Measurements from ENCODE around the gene TMEM107.

The TMEM107 gene

GRCh38 chr17:8140065-8141029 is 35.8 kb downstream of the TMEM107 start (continued):
- no peak for TF ChIP-seq GLIS1 (tag by site-specific recombination; IDR thresholded peaks at IDR 0.05)
- TF ChIP-seq ZNF404 (tag by site-specific recombination; IDR thresholded peaks at IDR 0.05): no peak
- TF ChIP-seq ZBTB21 (tag by site-specific recombination; IDR thresholded peaks at IDR 0.05): no peak
- no peak for TF ChIP-seq ZNF48 (tag by site-specific recombination; IDR thresholded peaks at IDR 0.05)
- TF ChIP-seq EGR2 (tag by site-specific recombination; IDR thresholded peaks at IDR 0.05; ENCODE audit: low read depth): no peak

DNA sequence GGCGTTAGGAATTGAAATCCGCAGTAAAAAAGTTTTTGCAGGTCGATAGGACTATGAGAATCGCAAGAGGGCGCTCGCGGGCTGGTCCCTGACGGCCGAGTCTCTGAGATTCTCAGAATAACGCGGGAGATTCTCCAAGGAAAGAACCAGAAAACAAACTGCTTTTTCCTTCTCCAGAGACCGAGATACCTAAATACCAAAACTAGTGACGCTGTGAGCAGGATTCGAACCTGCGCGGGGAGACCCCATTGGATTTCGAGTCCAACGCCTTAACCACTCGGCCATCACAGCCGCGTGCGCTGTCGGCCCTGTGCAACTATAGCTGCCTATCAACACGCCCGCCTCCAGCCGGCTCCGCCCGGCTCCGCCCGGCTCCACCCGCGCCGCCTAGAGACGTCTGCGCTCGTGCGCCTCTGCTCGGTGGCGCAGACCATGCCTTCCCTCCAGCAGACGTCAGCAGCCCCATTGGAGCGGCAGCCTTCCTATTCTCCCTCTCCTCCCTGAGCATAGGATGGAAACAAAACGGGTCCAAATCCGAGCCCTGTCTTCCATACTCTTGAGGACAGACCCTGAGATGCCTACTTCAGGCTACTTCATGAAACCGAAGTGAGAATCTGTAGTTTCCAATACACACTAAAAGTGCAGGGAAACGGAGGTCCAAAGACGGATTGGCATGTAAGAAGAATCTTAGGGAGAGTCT is 37.4 kb downstream of the TMEM107 start:
- ChIA-PET POLR2A (interaction anchor here (0.6 to 4.5 kb wide), 13 partner anchors 12 to 83 kb away, joined by 3 to 31 read pairs (median 5); partner anchors contain the start of genes AURKB, BORCS6 and HES7), CTCF (interaction anchor here (0.7 to 7.1 kb wide), 16 partner anchors 11 to 368 kb away, joined by 3 to 91 read pairs (median 6); partner anchors contain the start of genes ALOXE3, HES7 and PER1)
- Histone ChIP-seq H3K36me3 (ENCODE audit: control insufficient read depth in 2 of 2, insufficient read depth in 1 of 2, low read length in 2 of 2) (peaks cover 0 to 33% of the 10 kb centered on the region in 2 experiments; a peak in 1 of 3 replicates), H3K9me3 (ENCODE audit: control insufficient read depth, insufficient read depth, low read depth, low read length) (no peaks in the 10 kb centered on the region), H3K4me3 (ENCODE audit: low read depth, low read length) (peak overlapping the region; percentile 71), H3K4me1 (ENCODE audit: control insufficient read depth, insufficient read depth, low read length) (0 out of 2 replicates have a peak, but pooled peaks cover 4% of the 10 kb centered on the region), H3K27ac (ENCODE audit: extremely low read depth, low read depth, low read length) (peak overlapping the region; percentile 48)
- TF ChIP-seq ZNF639 (tag by site-specific recombination; IDR thresholded peaks at IDR 0.05): peak; percentile 70; the same call in 1 of the 2 replicates
- TF ChIP-seq, protein P1, sequence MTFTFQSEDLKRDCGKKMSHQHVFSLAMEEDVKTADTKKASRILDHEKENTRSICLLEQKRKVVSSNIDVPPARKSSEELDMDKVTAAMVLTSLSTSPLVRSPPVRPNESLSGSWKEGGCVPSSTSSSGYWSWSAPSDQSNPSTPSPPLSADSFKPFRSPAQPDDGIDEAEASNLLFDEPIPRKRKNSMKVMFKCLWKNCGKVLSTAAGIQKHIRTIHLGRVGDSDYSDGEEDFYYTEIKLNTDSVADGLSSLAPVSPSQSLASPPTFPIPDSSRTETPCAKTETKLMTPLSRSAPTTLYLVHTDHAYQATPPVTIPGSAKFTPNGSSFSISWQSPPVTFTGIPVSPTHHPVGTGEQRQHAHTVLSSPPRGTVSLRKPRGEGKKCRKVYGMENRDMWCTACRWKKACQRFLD (tag by site-specific recombination; IDR thresholded peaks at IDR 0.05): no peak
- no peak; the same call in 1 of the 2 replicates for TF ChIP-seq WT1 (tag by site-specific recombination; IDR thresholded peaks at IDR 0.05)
- no peak for TF ChIP-seq ZNF354C (tag by site-specific recombination; IDR thresholded peaks at IDR 0.05; ENCODE audit: borderline replicate concordance, low read depth)
- TF ChIP-seq SP2 (tag by site-specific recombination; IDR thresholded peaks at IDR 0.05): peak; percentile 53
- TF ChIP-seq ZNF211 (tag by site-specific recombination; IDR thresholded peaks at IDR 0.05; ENCODE audit: low read depth): no peak
- no peak for TF ChIP-seq ZNF426 (tag by site-specific recombination; IDR thresholded peaks at IDR 0.05)
- no peak for TF ChIP-seq ZBTB1 (tag by site-specific recombination; IDR thresholded peaks at IDR 0.05)
- peak; percentile 83 for TF ChIP-seq KLF10 (tag by site-specific recombination; IDR thresholded peaks at IDR 0.05)
- 0 out of 2 replicates have a peak, but pooled peaks have one; percentile 20 for TF ChIP-seq ZSCAN4 (tag by site-specific recombination; IDR thresholded peaks at IDR 0.05)
- TF ChIP-seq ZBTB44 (tag by site-specific recombination; IDR thresholded peaks at IDR 0.05): peak; percentile 78
- no peak for TF ChIP-seq ZNF777 (tag by site-specific recombination; IDR thresholded peaks at IDR 0.05; ENCODE audit: borderline replicate concordance)
- TF ChIP-seq ZBTB6 (tag by site-specific recombination; IDR thresholded peaks at IDR 0.05): peak; percentile 100
- no peak for TF ChIP-seq TCF7L2 (IDR thresholded peaks at IDR 0.05; ENCODE audit: borderline replicate concordance, low read depth, low read length)
- no peak for TF ChIP-seq ZNF274 (IDR thresholded peaks at IDR 0.05; ENCODE audit: low read length)
- no peak for TF ChIP-seq ZNF274 (tag by site-specific recombination; IDR thresholded peaks at IDR 0.05; ENCODE audit: borderline replicate concordance)
- no peak for TF ChIP-seq ZNF146 (tag by site-specific recombination; IDR thresholded peaks at IDR 0.05)
- no peak for TF ChIP-seq ZNF530 (tag by site-specific recombination; IDR thresholded peaks at IDR 0.05; ENCODE audit: low read depth)
- TF ChIP-seq KLF16 (tag by site-specific recombination; IDR thresholded peaks at IDR 0.05): peak; percentile 90
- no peak for TF ChIP-seq ZNF23 (tag by site-specific recombination; IDR thresholded peaks at IDR 0.05; ENCODE audit: borderline replicate concordance)
- TF ChIP-seq GLI4 (tag by site-specific recombination; IDR thresholded peaks at IDR 0.05): 0 out of 2 replicates have a peak, but pooled peaks have one; percentile 68
